ENCODE measurements around the gene COL27A1.

The COL27A1 gene

GRCh38 chr9:114178756-114179450 is 23.6 kb downstream of the COL27A1 start:
- Histone ChIP-seq H3K27ac (ENCODE audit: low read depth, low read length) (no peak overlapping the region), H3K36me3 (ENCODE audit: insufficient read depth, low read length) (no peaks in the 10 kb centered on the region), H3K4me1 (ENCODE audit: control insufficient read depth, insufficient read depth, low read length, unreplicated experiment) (peaks cover 31% of the 10 kb centered on the region), H3K27me3 (ENCODE audit: insufficient read depth, low read length) (no peaks in the 10 kb centered on the region), H3K79me2 (ENCODE audit: control insufficient read depth, insufficient read depth, low read length, unreplicated experiment) (no peaks in the 10 kb centered on the region), H2AFZ (ENCODE audit: low read length, unreplicated experiment) (no peak overlapping the region), H3K4me3 (ENCODE audit: low read depth, low read length) (no peak overlapping the region)

GRCh38 chr9:114179516-114179915 is 24.2 kb downstream of the COL27A1 start:
- Histone ChIP-seq H2AFZ (ENCODE audit: low read length, unreplicated experiment) (no peak overlapping the region), H3K4me3 (ENCODE audit: low read depth, low read length) (no peak overlapping the region), H3K4me1 (ENCODE audit: control insufficient read depth, insufficient read depth, low read length, unreplicated experiment) (peaks cover 31% of the 10 kb centered on the region), H3K27ac (ENCODE audit: low read depth, low read length) (no peak overlapping the region), H3K36me3 (ENCODE audit: insufficient read depth, low read length) (no peaks in the 10 kb centered on the region), H3K27me3 (ENCODE audit: insufficient read depth, low read length) (no peaks in the 10 kb centered on the region), H3K79me2 (ENCODE audit: control insufficient read depth, insufficient read depth, low read length, unreplicated experiment) (no peaks in the 10 kb centered on the region)

GRCh38 chr9:114180696-114181606 is 25.6 kb downstream of the COL27A1 start:
- no peak overlapping the region for H2AFZ ChIP-seq (ENCODE audit: low read length, unreplicated experiment)
- no peak overlapping the region for H3K27ac ChIP-seq (ENCODE audit: low read depth, low read length)
- H3K36me3 ChIP-seq (ENCODE audit: insufficient read depth, low read length) = no peaks in the 10 kb centered on the region
- no peaks in the 10 kb centered on the region for H3K27me3 ChIP-seq (ENCODE audit: insufficient read depth, low read length)
- no peak overlapping the region for H3K4me3 ChIP-seq (ENCODE audit: low read depth, low read length)
- H3K79me2 ChIP-seq (ENCODE audit: control insufficient read depth, insufficient read depth, low read length, unreplicated experiment) = no peaks in the 10 kb centered on the region
- peaks cover 26% of the 10 kb centered on the region for H3K4me1 ChIP-seq (ENCODE audit: control insufficient read depth, insufficient read depth, low read length, unreplicated experiment)

DNA sequence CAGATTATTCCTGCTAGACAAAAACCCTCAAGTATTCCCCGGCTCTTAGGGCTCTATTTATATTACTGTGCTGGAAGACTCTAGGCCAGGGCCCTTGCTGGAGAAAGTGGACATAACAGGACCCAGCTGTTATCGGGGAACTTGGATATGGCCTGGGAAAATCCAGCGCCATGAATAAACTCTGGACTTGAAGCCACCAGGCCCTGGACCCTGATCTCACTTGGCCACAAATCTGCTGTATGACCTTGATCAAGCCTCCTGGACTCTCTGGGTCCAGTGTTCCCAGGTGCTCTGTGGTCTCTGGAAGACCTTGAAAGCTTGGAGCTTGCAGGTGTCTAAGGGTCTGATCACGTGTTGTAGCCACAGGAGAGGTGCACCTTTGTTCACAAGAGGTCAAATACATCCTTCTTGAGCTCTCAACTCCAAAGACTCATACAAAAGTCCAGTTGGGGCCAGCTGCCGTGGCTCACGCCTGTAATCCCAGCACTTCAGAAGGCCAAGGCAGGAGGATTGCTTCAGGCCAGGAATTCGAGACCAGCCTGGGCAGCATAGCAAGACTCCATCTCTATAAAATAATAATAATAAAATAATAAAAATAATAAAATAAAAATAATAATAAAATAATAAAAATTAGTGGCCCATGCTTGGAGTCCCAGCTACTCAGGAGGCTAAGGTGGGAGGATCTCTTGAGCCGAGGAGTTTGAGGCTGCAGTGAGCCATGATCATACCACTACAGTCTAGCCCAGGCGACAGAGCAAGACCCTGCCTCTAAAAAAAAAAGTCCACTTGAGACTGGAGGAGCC is 26.5 kb downstream of the COL27A1 start:
- H2AFZ ChIP-seq (ENCODE audit: low read length, unreplicated experiment) = no peak overlapping the region
- H3K4me1 ChIP-seq (ENCODE audit: control insufficient read depth, insufficient read depth, low read length, unreplicated experiment) = peaks cover 26% of the 10 kb centered on the region
- no peak overlapping the region for H3K4me3 ChIP-seq (ENCODE audit: low read depth, low read length)
- no peaks in the 10 kb centered on the region for H3K36me3 ChIP-seq (ENCODE audit: insufficient read depth, low read length)
- no peaks in the 10 kb centered on the region for H3K79me2 ChIP-seq (ENCODE audit: control insufficient read depth, insufficient read depth, low read length, unreplicated experiment)
- H3K27me3 ChIP-seq (ENCODE audit: insufficient read depth, low read length) = no peaks in the 10 kb centered on the region
- no peak overlapping the region for H3K27ac ChIP-seq (ENCODE audit: low read depth, low read length)

- Histone ChIP-seq H3K4me1 (ENCODE audit: control insufficient read depth, insufficient read depth, low read length, unreplicated experiment) (peaks cover 14% of the 10 kb centered on the region), H3K79me2 (ENCODE audit: control insufficient read depth, insufficient read depth, low read length, unreplicated experiment) (no peaks in the 10 kb centered on the region), H3K27me3 (ENCODE audit: insufficient read depth, low read length) (no peaks in the 10 kb centered on the region), H2AFZ (ENCODE audit: low read length, unreplicated experiment) (no peak overlapping the region), H3K4me3 (ENCODE audit: low read depth, low read length) (no peak overlapping the region), H3K36me3 (ENCODE audit: insufficient read depth, low read length) (no peaks in the 10 kb centered on the region), H3K27ac (ENCODE audit: low read depth, low read length) (no peak overlapping the region)
Observed at GRCh38 chr9:114183006-114183405, 27.7 kb downstream of the COL27A1 start.

DNA sequence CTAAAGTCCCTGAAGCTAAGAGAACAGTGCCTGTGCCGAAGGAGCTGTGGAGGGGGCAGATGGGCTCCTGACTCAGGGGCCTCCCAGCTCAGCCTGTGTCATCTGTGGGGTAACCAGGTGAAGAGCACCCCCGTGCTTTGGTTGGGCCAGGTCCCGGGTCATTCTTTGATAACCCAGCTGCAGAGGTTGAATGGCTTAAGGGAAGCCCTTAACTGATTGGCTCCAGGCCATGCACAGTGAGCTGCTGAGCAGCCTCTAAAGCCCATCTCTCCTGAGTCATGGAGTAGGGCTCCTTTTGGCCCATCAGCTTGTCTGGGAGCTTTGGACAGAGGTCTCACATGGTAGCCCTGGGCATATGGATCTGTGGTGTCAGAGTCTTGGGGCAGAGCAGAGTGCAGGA is 28.7 kb downstream of the COL27A1 start:
- no peaks in the 10 kb centered on the region for H3K36me3 ChIP-seq (ENCODE audit: insufficient read depth, low read length)
- no peak overlapping the region for H3K4me3 ChIP-seq (ENCODE audit: low read depth, low read length)
- H3K79me2 ChIP-seq (ENCODE audit: control insufficient read depth, insufficient read depth, low read length, unreplicated experiment) = no peaks in the 10 kb centered on the region
- H3K27me3 ChIP-seq (ENCODE audit: insufficient read depth, low read length) = no peaks in the 10 kb centered on the region
- H3K27ac ChIP-seq (ENCODE audit: low read depth, low read length) = no peak overlapping the region
- peaks cover 4% of the 10 kb centered on the region for H3K4me1 ChIP-seq (ENCODE audit: control insufficient read depth, insufficient read depth, low read length, unreplicated experiment)
- H2AFZ ChIP-seq (ENCODE audit: low read length, unreplicated experiment) = no peak overlapping the region

GRCh38 chr9:114184866-114185265 is 29.5 kb downstream of the COL27A1 start:
- Histone ChIP-seq H3K4me1 (ENCODE audit: control insufficient read depth, insufficient read depth, low read length, unreplicated experiment) (no peaks in the 10 kb centered on the region), H3K4me3 (ENCODE audit: low read depth, low read length) (no peak overlapping the region), H3K36me3 (ENCODE audit: insufficient read depth, low read length) (no peaks in the 10 kb centered on the region; the same call in 1 of the 2 replicates), H3K79me2 (ENCODE audit: control insufficient read depth, insufficient read depth, low read length, unreplicated experiment) (no peaks in the 10 kb centered on the region), H2AFZ (ENCODE audit: low read length, unreplicated experiment) (no peak overlapping the region), H3K27me3 (ENCODE audit: insufficient read depth, low read length) (no peaks in the 10 kb centered on the region), H3K27ac (ENCODE audit: low read depth, low read length) (no peak overlapping the region)

DNA sequence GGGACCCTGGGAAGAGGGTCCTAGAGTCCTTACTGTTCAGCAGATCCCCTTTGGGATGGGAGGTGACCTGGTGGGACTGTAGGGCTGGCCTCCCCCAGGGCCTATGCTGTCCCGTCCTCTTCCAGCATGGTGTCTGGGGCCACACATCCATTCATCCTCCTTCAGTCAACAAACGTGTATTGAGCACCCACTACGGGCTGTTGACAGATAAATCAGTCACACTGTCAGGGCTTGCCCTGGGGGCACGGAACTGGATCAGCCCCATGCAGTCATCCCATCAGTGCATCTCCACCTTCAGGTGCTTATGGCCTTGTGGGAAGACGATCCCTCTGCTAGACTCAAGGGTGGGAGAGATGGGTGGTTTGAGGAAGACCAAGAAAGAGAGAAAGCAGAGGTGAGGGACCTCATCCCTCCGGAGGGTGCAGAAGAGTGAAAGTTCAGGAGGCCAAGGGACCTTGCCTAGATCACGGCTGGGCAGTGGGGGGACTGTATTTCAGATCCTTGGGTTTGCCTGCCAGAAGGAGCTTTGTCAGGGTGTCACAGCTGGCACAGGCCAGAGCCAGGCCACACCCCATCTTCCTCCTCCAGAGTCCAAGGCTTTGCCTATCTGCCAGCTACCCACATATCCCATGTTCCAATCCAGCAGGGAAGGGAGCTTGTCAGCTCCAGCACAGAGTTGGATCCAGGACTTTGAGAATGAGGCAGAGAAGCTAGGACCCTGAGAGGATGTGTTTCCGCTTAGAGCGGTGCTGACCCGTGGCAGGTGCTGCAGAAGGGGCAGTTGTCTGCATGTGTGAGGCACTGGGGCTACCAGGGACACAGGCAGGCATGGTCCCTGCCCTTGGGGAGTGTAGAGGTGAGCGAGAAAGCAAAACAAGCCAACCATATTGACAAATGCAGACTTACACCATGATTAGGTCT is 30.5 kb downstream of the COL27A1 start:
- Histone ChIP-seq H3K4me1 (ENCODE audit: control insufficient read depth, insufficient read depth, low read length, unreplicated experiment) (no peaks in the 10 kb centered on the region), H3K27me3 (ENCODE audit: insufficient read depth, low read length) (no peaks in the 10 kb centered on the region), H3K27ac (ENCODE audit: low read depth, low read length) (no peak overlapping the region), H2AFZ (ENCODE audit: low read length, unreplicated experiment) (no peak overlapping the region), H3K36me3 (ENCODE audit: insufficient read depth, low read length) (peaks cover 5% of the 10 kb centered on the region), H3K79me2 (ENCODE audit: control insufficient read depth, insufficient read depth, low read length, unreplicated experiment) (no peaks in the 10 kb centered on the region), H3K4me3 (ENCODE audit: low read depth, low read length) (no peak overlapping the region)

GRCh38 chr9:114186605-114187289 is 31.4 kb downstream of the COL27A1 start:
- Histone ChIP-seq H3K36me3 (ENCODE audit: insufficient read depth, low read length) (peaks cover 6% of the 10 kb centered on the region), H3K4me3 (ENCODE audit: low read depth, low read length) (no peak overlapping the region), H3K4me1 (ENCODE audit: control insufficient read depth, insufficient read depth, low read length, unreplicated experiment) (no peaks in the 10 kb centered on the region), H2AFZ (ENCODE audit: low read length, unreplicated experiment) (no peak overlapping the region), H3K27me3 (ENCODE audit: insufficient read depth, low read length) (no peaks in the 10 kb centered on the region), H3K79me2 (ENCODE audit: control insufficient read depth, insufficient read depth, low read length, unreplicated experiment) (no peaks in the 10 kb centered on the region), H3K27ac (ENCODE audit: low read depth, low read length) (no peak overlapping the region)

Measured in ACC112 (cell line).